B cell (primary cell): Measurements from ENCODE around the gene ITSN2.

Source experiments
- EZH2 ChIP-seq: IDR thresholded peaks from 2 replicates; pipeline ENCODE4 v1.6.1; 2012; ENCODE audit warnings: borderline replicate concordance, low read depth, mild to moderate bottlenecking, moderate library complexity, low read length; ENCODE audit not compliant: insufficient read depth, poor library complexity, severe bottlenecking
- TF ChIP-seq, protein P1 (sequence below): fragments of 200-600 bp; IDR thresholded peaks from one replicate; pipeline ENCODE4 v1.8.0; 2022; ENCODE audit warnings: antibody characterized with exemption, mild to moderate bottlenecking

DNA sequence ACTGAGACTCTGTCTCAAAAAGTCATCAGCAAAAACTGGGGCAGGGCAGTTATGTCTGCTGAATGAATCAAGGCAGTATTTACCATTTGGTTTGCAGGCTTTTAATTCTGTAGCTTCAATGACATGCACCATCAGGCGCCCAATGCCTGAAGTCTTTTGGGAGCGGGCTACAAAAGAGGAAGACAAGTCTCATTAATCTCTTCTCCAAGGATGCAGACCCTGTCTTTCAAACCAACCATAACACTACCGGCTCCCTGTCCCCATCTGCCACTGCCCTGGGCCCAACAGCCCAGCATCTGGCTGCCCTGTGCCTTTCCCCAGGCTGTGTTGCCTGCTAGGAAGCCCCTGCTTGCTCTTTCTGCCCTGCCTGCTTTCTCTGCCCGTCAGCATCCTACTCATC lies 155.2 kb downstream of the ITSN2 start:
- TF ChIP-seq, protein P1, sequence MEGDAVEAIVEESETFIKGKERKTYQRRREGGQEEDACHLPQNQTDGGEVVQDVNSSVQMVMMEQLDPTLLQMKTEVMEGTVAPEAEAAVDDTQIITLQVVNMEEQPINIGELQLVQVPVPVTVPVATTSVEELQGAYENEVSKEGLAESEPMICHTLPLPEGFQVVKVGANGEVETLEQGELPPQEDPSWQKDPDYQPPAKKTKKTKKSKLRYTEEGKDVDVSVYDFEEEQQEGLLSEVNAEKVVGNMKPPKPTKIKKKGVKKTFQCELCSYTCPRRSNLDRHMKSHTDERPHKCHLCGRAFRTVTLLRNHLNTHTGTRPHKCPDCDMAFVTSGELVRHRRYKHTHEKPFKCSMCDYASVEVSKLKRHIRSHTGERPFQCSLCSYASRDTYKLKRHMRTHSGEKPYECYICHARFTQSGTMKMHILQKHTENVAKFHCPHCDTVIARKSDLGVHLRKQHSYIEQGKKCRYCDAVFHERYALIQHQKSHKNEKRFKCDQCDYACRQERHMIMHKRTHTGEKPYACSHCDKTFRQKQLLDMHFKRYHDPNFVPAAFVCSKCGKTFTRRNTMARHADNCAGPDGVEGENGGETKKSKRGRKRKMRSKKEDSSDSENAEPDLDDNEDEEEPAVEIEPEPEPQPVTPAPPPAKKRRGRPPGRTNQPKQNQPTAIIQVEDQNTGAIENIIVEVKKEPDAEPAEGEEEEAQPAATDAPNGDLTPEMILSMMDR = no peak
- no peak for TF ChIP-seq EZH2
